Stomach (tissue), 4 donors: ENCODE data around the gene SGPP2.
"Not testable (repeated sequence)": the region's sequence is repeated elsewhere in the genome, so short reads cannot be mapped to it uniquely, and the experiment has no call there.

ENCODE experiments used
- EP300 ChIP-seq: sonication (generic); formaldehyde crosslinking; IDR thresholded peaks from one replicate; pipeline ENCODE4 v1.6.1; 2017; ENCODE audit warnings: antibody characterized with exemption
- POLR2A ChIP-seq, 4 donors: fragments of 450-650 bp; IDR thresholded peaks; one replicate each; pipeline ENCODE4 v1.6.1; 2016; ENCODE audit warnings: antibody characterized with exemption in 4 of 4, control low read depth in 2 of 4, mild to moderate bottlenecking in 1 of 4, moderate library complexity in 1 of 4
- POLR2AphosphoS5 ChIP-seq, 3 donors: sonication (generic); formaldehyde crosslinking; IDR thresholded peaks; one replicate each; pipeline ENCODE4 v1.6.1; 2016; ENCODE audit warnings: antibody characterized with exemption in 3 of 3
- TF ChIP-seq, protein P1 (sequence below), 7 experiments: fragments of 450-650 bp in 4 of 7; fragments of 200-600 bp in 3 of 7; sonication (generic) in 3 of 7; IDR thresholded peaks; one replicate each; pipeline ENCODE4 v1.5.1; 2016 to 2019; ENCODE audit warnings: antibody characterized with exemption in 7 of 7, control low read depth in 2 of 7, mild to moderate bottlenecking in 1 of 7

DNA sequence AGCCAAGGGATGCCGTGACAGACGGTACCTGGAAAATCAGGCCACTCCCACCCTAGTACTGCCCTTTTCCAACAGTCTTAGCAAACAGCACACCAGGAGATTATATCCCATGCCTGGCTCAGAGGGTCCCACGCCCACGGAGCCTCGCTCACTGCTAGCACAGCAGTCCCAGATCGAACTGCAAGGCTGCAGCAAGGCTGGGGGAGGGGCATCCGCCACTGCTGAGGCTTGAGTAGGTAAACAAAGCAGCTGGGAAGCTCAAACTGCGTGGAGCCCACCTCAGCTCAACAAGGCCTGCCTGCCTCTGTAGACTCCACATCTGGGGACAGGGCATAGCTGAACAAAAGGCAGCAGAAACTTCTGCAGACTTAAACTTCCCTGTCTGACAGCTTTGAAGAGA is 160.2 kb downstream of the SGPP2 start:
- TF ChIP-seq, protein P1, sequence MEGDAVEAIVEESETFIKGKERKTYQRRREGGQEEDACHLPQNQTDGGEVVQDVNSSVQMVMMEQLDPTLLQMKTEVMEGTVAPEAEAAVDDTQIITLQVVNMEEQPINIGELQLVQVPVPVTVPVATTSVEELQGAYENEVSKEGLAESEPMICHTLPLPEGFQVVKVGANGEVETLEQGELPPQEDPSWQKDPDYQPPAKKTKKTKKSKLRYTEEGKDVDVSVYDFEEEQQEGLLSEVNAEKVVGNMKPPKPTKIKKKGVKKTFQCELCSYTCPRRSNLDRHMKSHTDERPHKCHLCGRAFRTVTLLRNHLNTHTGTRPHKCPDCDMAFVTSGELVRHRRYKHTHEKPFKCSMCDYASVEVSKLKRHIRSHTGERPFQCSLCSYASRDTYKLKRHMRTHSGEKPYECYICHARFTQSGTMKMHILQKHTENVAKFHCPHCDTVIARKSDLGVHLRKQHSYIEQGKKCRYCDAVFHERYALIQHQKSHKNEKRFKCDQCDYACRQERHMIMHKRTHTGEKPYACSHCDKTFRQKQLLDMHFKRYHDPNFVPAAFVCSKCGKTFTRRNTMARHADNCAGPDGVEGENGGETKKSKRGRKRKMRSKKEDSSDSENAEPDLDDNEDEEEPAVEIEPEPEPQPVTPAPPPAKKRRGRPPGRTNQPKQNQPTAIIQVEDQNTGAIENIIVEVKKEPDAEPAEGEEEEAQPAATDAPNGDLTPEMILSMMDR (IDR thresholded peaks at IDR 0.05): not testable (repeated sequence)
- not testable (repeated sequence) for TF ChIP-seq POLR2AphosphoS5 (IDR thresholded peaks at IDR 0.05); POLR2A (IDR thresholded peaks at IDR 0.05); EP300
